Fibroblast of skin of right biceps (primary cell): ENCODE measurements around the gene HSF4.
A peak's percentile ranks its signal among the peaks of the same experiment; 100 is the strongest.

Source experiments
- DNase-seq: peaks from one replicate; pipeline ENCODE4 v3.0.0-alpha.2; 2013

HSF4 gene

GRCh38 chr16:67166598-67167168 is 2.1 kb downstream of the HSF4 start:
- DNase-seq = no peak

GRCh38 chr16:67167588-67167987 is 3.0 kb downstream of the HSF4 start:
- no peak for DNase-seq

GRCh38 chr16:67169011-67169451 is 4.5 kb downstream of the HSF4 start:
- no peak for DNase-seq

GRCh38 chr16:67169642-67170167 is 5.2 kb downstream of the HSF4 start:
- DNase-seq = peak; percentile 49

- peak; percentile 82 for DNase-seq
Observed at GRCh38 chr16:67170168-67170948, 5.8 kb downstream of the HSF4 start, which contains the start of gene NOL3. NOL3 (plus strand) TSS chr16:67170538.

- peak; percentile 36 for DNase-seq
Observed at GRCh38 chr16:67170949-67171649, 6.6 kb downstream of the HSF4 start.

- DNase-seq = no peak
Observed at GRCh38 chr16:67173323-67173722, 8.8 kb downstream of the HSF4 start.

- DNase-seq = peak; percentile 74
Observed at GRCh38 chr16:67173808-67174705, 9.5 kb downstream of the HSF4 start.

- no peak for DNase-seq
Observed at GRCh38 chr16:67174706-67175231, 10.2 kb downstream of the HSF4 start.

GRCh38 chr16:67176662-67177061 is 12.1 kb downstream of the HSF4 start:
- DNase-seq = no peak

- peak; percentile 47 for DNase-seq
Observed at GRCh38 chr16:67177743-67178699, 13.5 kb downstream of the HSF4 start.

GRCh38 chr16:67179421-67180080 is 15.0 kb downstream of the HSF4 start:
- DNase-seq = no peak

GRCh38 chr16:67180166-67180565 is 15.6 kb downstream of the HSF4 start:
- no peak for DNase-seq

- peak; percentile 80 for DNase-seq
Observed at GRCh38 chr16:67181346-67181745, 16.8 kb downstream of the HSF4 start.

- DNase-seq = no peak
Observed at GRCh38 chr16:67182288-67182687, 17.7 kb downstream of the HSF4 start.

GRCh38 chr16:67183284-67183626 is 18.7 kb downstream of the HSF4 start:
- DNase-seq = no peak

- DNase-seq = peak; percentile 98
Observed at GRCh38 chr16:67183627-67184452, 19.3 kb downstream of the HSF4 start, which contains the start of gene MATCAP1. MATCAP1 (minus strand) TSS chr16:67183963; CDS start chr16:67180610, 3,353 bp downstream.

- no peak for DNase-seq
Observed at GRCh38 chr16:67184453-67184994, 20.0 kb downstream of the HSF4 start.

GRCh38 chr16:67184995-67185650 is 20.6 kb downstream of the HSF4 start:
- DNase-seq = peak; percentile 83
